ENCODE results near the gene KRT75. TPM values are rescaled to one million over a fixed set of nuclear protein-coding genes. Genes with fewer than 3 reads are reported as not detected.

The KRT75 gene
- total RNA-seq, 1 donor = not detected

GRCh38 chr12:52434760-52435530, 774 bp upstream of the KRT75 start:
- H3K27me3 ChIP-seq (ENCODE audit: insufficient read depth, low read length) = no peaks in the 10 kb centered on the region
- H3K4me3 ChIP-seq (ENCODE audit: low read length) = no peak overlapping the region
- H3K9me3 ChIP-seq (ENCODE audit: low read depth, low read length) = no peaks in the 10 kb centered on the region
- H3K4me1 ChIP-seq (ENCODE audit: insufficient read depth, low read length) = no peaks in the 10 kb centered on the region

GRCh38 chr12:52433501-52434080, 580 bp downstream of the KRT75 start:
- no peaks in the 10 kb centered on the region for H3K27me3 ChIP-seq (ENCODE audit: insufficient read depth, low read length)
- H3K4me3 ChIP-seq (ENCODE audit: low read length) = no peak overlapping the region
- no peaks in the 10 kb centered on the region for H3K4me1 ChIP-seq (ENCODE audit: insufficient read depth, low read length)
- no peaks in the 10 kb centered on the region for H3K9me3 ChIP-seq (ENCODE audit: low read depth, low read length)

GRCh38 chr12:52432559-52433207, 1.5 kb downstream of the KRT75 start:
- H3K4me3 ChIP-seq (ENCODE audit: low read length) = no peak overlapping the region
- no peaks in the 10 kb centered on the region for H3K27me3 ChIP-seq (ENCODE audit: insufficient read depth, low read length)
- H3K9me3 ChIP-seq (ENCODE audit: low read depth, low read length) = no peaks in the 10 kb centered on the region
- no peaks in the 10 kb centered on the region for H3K4me1 ChIP-seq (ENCODE audit: insufficient read depth, low read length)

GRCh38 chr12:52428121-52428520, 6.0 kb downstream of the KRT75 start:
- H3K9me3 ChIP-seq (ENCODE audit: low read depth, low read length) = no peaks in the 10 kb centered on the region
- no peak overlapping the region for H3K4me3 ChIP-seq (ENCODE audit: low read length)
- H3K4me1 ChIP-seq (ENCODE audit: insufficient read depth, low read length) = no peaks in the 10 kb centered on the region
- no peaks in the 10 kb centered on the region for H3K27me3 ChIP-seq (ENCODE audit: insufficient read depth, low read length)

- H3K4me3 ChIP-seq (ENCODE audit: low read length) = no peak overlapping the region
- no peaks in the 10 kb centered on the region for H3K4me1 ChIP-seq (ENCODE audit: insufficient read depth, low read length)
- H3K27me3 ChIP-seq (ENCODE audit: insufficient read depth, low read length) = no peaks in the 10 kb centered on the region
- H3K9me3 ChIP-seq (ENCODE audit: low read depth, low read length) = no peaks in the 10 kb centered on the region
Observed at GRCh38 chr12:52427083-52427482, 7.1 kb downstream of the KRT75 start.

GRCh38 chr12:52426034-52426433, 8.1 kb downstream of the KRT75 start:
- Histone ChIP-seq H3K27me3 (ENCODE audit: insufficient read depth, low read length) (no peaks in the 10 kb centered on the region), H3K4me3 (ENCODE audit: low read length) (no peak overlapping the region), H3K9me3 (ENCODE audit: low read depth, low read length) (no peaks in the 10 kb centered on the region), H3K4me1 (ENCODE audit: insufficient read depth, low read length) (no peaks in the 10 kb centered on the region)

GRCh38 chr12:52425466-52425865, 8.7 kb downstream of the KRT75 start:
- Histone ChIP-seq H3K27me3 (ENCODE audit: insufficient read depth, low read length) (no peaks in the 10 kb centered on the region), H3K9me3 (ENCODE audit: low read depth, low read length) (no peaks in the 10 kb centered on the region), H3K4me3 (ENCODE audit: low read length) (no peak overlapping the region), H3K4me1 (ENCODE audit: insufficient read depth, low read length) (no peaks in the 10 kb centered on the region)

- Histone ChIP-seq H3K27me3 (ENCODE audit: insufficient read depth, low read length) (no peaks in the 10 kb centered on the region), H3K9me3 (ENCODE audit: low read depth, low read length) (no peaks in the 10 kb centered on the region)
Observed at GRCh38 chr12:52423661-52424500, 10.3 kb downstream of the KRT75 start.

GRCh38 chr12:52423035-52423434, 11.1 kb downstream of the KRT75 start:
- no peaks in the 10 kb centered on the region for H3K4me1 ChIP-seq (ENCODE audit: insufficient read depth, low read length)
- no peaks in the 10 kb centered on the region for H3K9me3 ChIP-seq (ENCODE audit: low read depth, low read length)
- H3K27me3 ChIP-seq (ENCODE audit: insufficient read depth, low read length) = no peaks in the 10 kb centered on the region
- no peak overlapping the region for H3K4me3 ChIP-seq (ENCODE audit: low read length)

More at GRCh38 chr12:52423661-52424500, 10.3 kb downstream of the KRT75 start:
- Histone ChIP-seq H3K4me1 (ENCODE audit: insufficient read depth, low read length) (no peaks in the 10 kb centered on the region), H3K4me3 (ENCODE audit: low read length) (no peak overlapping the region)

- Histone ChIP-seq H3K27me3 (ENCODE audit: insufficient read depth, low read length) (no peaks in the 10 kb centered on the region), H3K9me3 (ENCODE audit: low read depth, low read length) (no peaks in the 10 kb centered on the region), H3K4me3 (ENCODE audit: low read length) (no peak overlapping the region), H3K4me1 (ENCODE audit: insufficient read depth, low read length) (no peaks in the 10 kb centered on the region)
Observed at GRCh38 chr12:52419656-52420055, 14.5 kb downstream of the KRT75 start.

GRCh38 chr12:52418576-52419110, 15.5 kb downstream of the KRT75 start:
- no peaks in the 10 kb centered on the region for H3K27me3 ChIP-seq (ENCODE audit: insufficient read depth, low read length)
- no peak overlapping the region for H3K4me3 ChIP-seq (ENCODE audit: low read length)
- H3K9me3 ChIP-seq (ENCODE audit: low read depth, low read length) = no peaks in the 10 kb centered on the region
- no peaks in the 10 kb centered on the region for H3K4me1 ChIP-seq (ENCODE audit: insufficient read depth, low read length)

- H3K27me3 ChIP-seq (ENCODE audit: insufficient read depth, low read length) = no peaks in the 10 kb centered on the region
- H3K4me3 ChIP-seq (ENCODE audit: low read length) = no peak overlapping the region
- H3K9me3 ChIP-seq (ENCODE audit: low read depth, low read length) = no peaks in the 10 kb centered on the region
- H3K4me1 ChIP-seq (ENCODE audit: insufficient read depth, low read length) = no peaks in the 10 kb centered on the region
Observed at GRCh38 chr12:52417740-52418139, 16.4 kb downstream of the KRT75 start.

GRCh38 chr12:52416795-52417194, 17.4 kb downstream of the KRT75 start:
- Histone ChIP-seq H3K4me3 (ENCODE audit: low read length) (no peak overlapping the region), H3K9me3 (ENCODE audit: low read depth, low read length) (no peaks in the 10 kb centered on the region), H3K27me3 (ENCODE audit: insufficient read depth, low read length) (no peaks in the 10 kb centered on the region), H3K4me1 (ENCODE audit: insufficient read depth, low read length) (no peaks in the 10 kb centered on the region)

GRCh38 chr12:52415870-52416750, 18.1 kb downstream of the KRT75 start:
- Histone ChIP-seq H3K27me3 (ENCODE audit: insufficient read depth, low read length) (no peaks in the 10 kb centered on the region), H3K4me3 (ENCODE audit: low read length) (no peak overlapping the region), H3K4me1 (ENCODE audit: insufficient read depth, low read length) (no peaks in the 10 kb centered on the region), H3K9me3 (ENCODE audit: low read depth, low read length) (no peaks in the 10 kb centered on the region)

Measured in mononuclear cell (primary cell).